Measurements from ENCODE around the gene SSR3. TPM values are rescaled to one million over a fixed set of nuclear protein-coding genes. Genes with fewer than 3 reads are reported as not detected.

Gene SSR3
- total and polyA plus RNA-seq, 8 donors, result 30.4 to 190 (median 76.8) TPM

GRCh38 chr3:156602424-156602823 lies 47.5 kb upstream of the SSR3 start:
- DNase-seq, result no peak
- H3K36me3 ChIP-seq, result no peaks in the 10 kb centered on the region
- intact Hi-C loops (cut with DNase I; ENCODE audit: low total_unique reads), result no loop called here
- 86 to 97% (median 92%) methylated on average over 2 of the region's 2 CpGs for WGBS, 5 donors
- H3K9me3 ChIP-seq, result no peaks in the 10 kb centered on the region
- H3K4me3 ChIP-seq, result no peak overlapping the region
- TF ChIP-seq EP300 (IDR thresholded peaks at IDR 0.05) (no peak), POLR2AphosphoS5 (IDR thresholded peaks at IDR 0.05) (no peak), CTCF (IDR thresholded peaks at IDR 0.05) (no peak), POLR2A (IDR thresholded peaks at IDR 0.05) (no peak)
- no peaks in the 10 kb centered on the region for H3K27me3 ChIP-seq
- peak overlapping the region in 1 of 5 donors; percentile 50 for H3K27ac ChIP-seq
- peaks cover 0 to 21% (median 12%) of the 10 kb centered on the region in 4 donors for H3K4me1 ChIP-seq

GRCh38 chr3:156601497-156601896 lies 46.6 kb upstream of the SSR3 start:
- Histone ChIP-seq H3K27ac (no peak overlapping the region), H3K4me1 (peaks cover 0 to 20% (median 10%) of the 10 kb centered on the region in 4 donors), H3K36me3 (no peaks in the 10 kb centered on the region), H3K9me3 (no peaks in the 10 kb centered on the region), H3K27me3 (no peaks in the 10 kb centered on the region), H3K4me3 (no peak overlapping the region)
- intact Hi-C loops (cut with DNase I; ENCODE audit: low total_unique reads), result no loop called here
- WGBS, 5 donors, result 72 to 80% (median 73%) methylated on average over 3 of the region's 3 CpGs
- no peak for DNase-seq
- TF ChIP-seq CTCF (IDR thresholded peaks at IDR 0.05) (no peak), EP300 (IDR thresholded peaks at IDR 0.05) (no peak), POLR2AphosphoS5 (IDR thresholded peaks at IDR 0.05) (no peak), POLR2A (IDR thresholded peaks at IDR 0.05) (no peak)

GRCh38 chr3:156600834-156601233 lies 45.9 kb upstream of the SSR3 start:
- Histone ChIP-seq H3K27me3 (no peaks in the 10 kb centered on the region), H3K9me3 (no peaks in the 10 kb centered on the region), H3K4me3 (no peak overlapping the region), H3K27ac (no peak overlapping the region), H3K36me3 (no peaks in the 10 kb centered on the region), H3K4me1 (peaks cover 0 to 14% (median 6%) of the 10 kb centered on the region in 4 donors)
- no peak for TF ChIP-seq POLR2AphosphoS5 (IDR thresholded peaks at IDR 0.05)
- TF ChIP-seq EP300 (IDR thresholded peaks at IDR 0.05), result no peak
- TF ChIP-seq CTCF (IDR thresholded peaks at IDR 0.05), result no peak
- TF ChIP-seq POLR2A (IDR thresholded peaks at IDR 0.05), result no peak
- no peak for DNase-seq
- intact Hi-C loops (cut with DNase I; ENCODE audit: low total_unique reads), result no loop called here
- WGBS, 5 donors, result 90 to 95% (median 93%) methylated on average over 4 of the region's 4 CpGs

GRCh38 chr3:156599089-156599874 lies 44.4 kb upstream of the SSR3 start:
- Histone ChIP-seq H3K4me1 (peaks cover 0 to 6% (median 3%) of the 10 kb centered on the region in 4 donors), H3K9me3 (no peaks in the 10 kb centered on the region), H3K36me3 (no peaks in the 10 kb centered on the region), H3K27me3 (no peaks in the 10 kb centered on the region), H3K27ac (no peak overlapping the region), H3K4me3 (no peak overlapping the region)
- TF ChIP-seq CTCF (IDR thresholded peaks at IDR 0.05) (no peak), POLR2AphosphoS5 (IDR thresholded peaks at IDR 0.05) (no peak), POLR2A (IDR thresholded peaks at IDR 0.05) (no peak), EP300 (IDR thresholded peaks at IDR 0.05) (no peak)
- DNase-seq, result no peak
- 76 to 84% (median 79%) methylated on average over 9 of the region's 9 CpGs for WGBS, 5 donors
- intact Hi-C loops (cut with DNase I; ENCODE audit: low total_unique reads), result no loop called here

All from stomach (tissue), 9 donors.